ENCODE results near the gene PTPRK. TPM values are rescaled to one million over a fixed set of nuclear protein-coding genes. Genes with fewer than 3 reads are reported as not detected.

Gene PTPRK
- total RNA-seq (2013; cell fraction: nucleolus; rRNA removed): 4.9 and 5.0 TPM in 2 replicates
- total RNA-seq (2014; rRNA removed) (0.44 and 0.62 TPM in 2 replicates), total RNA-seq (2014; rRNA removed; fragmentation: Illumina TruSeq; extraction: Trizol) (1.0 and 1.4 TPM in 2 replicates), total RNA-seq (2021) (0.85 and 1.0 TPM in 2 replicates), polyA plus RNA-seq (2011; rRNA removed) (1.4 and 1.9 TPM in 2 replicates), polyA plus RNA-seq (2014; fragmentation: Illumina TruSeq; extraction: Trizol) (0.54 and 1.5 TPM in 2 replicates), polyA plus RNA-seq (2014; fragmentation: Nextera tagmentation; extraction: Ambion mirVana) (under 1 TPM; 0.24 to 0.40 TPM), polyA plus RNA-seq (2014; rRNA removed) (0.56 and 0.95 TPM in 2 replicates), polyA plus RNA-seq (2016; fragmentation: Nextera tagmentation; extraction: Ambion mirVana) (under 1 TPM; 0.23 to 0.50 TPM), polyA minus RNA-seq (2011; rRNA and poly(A)+ RNA removed) (6.4 and 6.9 TPM in 2 replicates), Bru-seq, nascent RNA (percentile 39 among the genes with signal in this experiment), BruChase-seq, experiment 1, labeled RNA remaining after a 6-hour chase (percentile 32 among the genes with signal in this experiment), BruChase-seq, experiment 2, labeled RNA remaining after a 2-hour chase (percentile 32 among the genes with signal in this experiment)
- 0.12 TPM for polyA plus RNA-seq (2011; ENCODE audit: low read depth)
- polyA plus RNA-seq (2011; cell fraction: cytosol; rRNA removed): 1.7 and 1.9 TPM in 2 replicates
- 1.7 and 2.1 TPM in 2 replicates for polyA plus RNA-seq (2011; cell fraction: nucleus; rRNA removed)
- polyA plus RNA-seq (2012): 0.13 and 0.28 TPM in 2 replicates
- polyA minus RNA-seq (2011; cell fraction: cytosol; rRNA and poly(A)+ RNA removed): 1.4 and 3.5 TPM in 2 replicates
- 11.1 and 15.6 TPM in 2 replicates for polyA minus RNA-seq (2011; cell fraction: nucleus; rRNA and poly(A)+ RNA removed)
- long read RNA-seq, experiment 1, partial matches to known transcripts: 0 of 2 reads
- long read RNA-seq, experiment 1, other reads (novel, unspliced or antisense): 1 of 2 reads
- long read RNA-seq, experiment 2, partial matches to known transcripts: 12 of 33 reads
- long read RNA-seq, experiment 2, other reads (novel, unspliced or antisense): 16 of 33 reads

DNA sequence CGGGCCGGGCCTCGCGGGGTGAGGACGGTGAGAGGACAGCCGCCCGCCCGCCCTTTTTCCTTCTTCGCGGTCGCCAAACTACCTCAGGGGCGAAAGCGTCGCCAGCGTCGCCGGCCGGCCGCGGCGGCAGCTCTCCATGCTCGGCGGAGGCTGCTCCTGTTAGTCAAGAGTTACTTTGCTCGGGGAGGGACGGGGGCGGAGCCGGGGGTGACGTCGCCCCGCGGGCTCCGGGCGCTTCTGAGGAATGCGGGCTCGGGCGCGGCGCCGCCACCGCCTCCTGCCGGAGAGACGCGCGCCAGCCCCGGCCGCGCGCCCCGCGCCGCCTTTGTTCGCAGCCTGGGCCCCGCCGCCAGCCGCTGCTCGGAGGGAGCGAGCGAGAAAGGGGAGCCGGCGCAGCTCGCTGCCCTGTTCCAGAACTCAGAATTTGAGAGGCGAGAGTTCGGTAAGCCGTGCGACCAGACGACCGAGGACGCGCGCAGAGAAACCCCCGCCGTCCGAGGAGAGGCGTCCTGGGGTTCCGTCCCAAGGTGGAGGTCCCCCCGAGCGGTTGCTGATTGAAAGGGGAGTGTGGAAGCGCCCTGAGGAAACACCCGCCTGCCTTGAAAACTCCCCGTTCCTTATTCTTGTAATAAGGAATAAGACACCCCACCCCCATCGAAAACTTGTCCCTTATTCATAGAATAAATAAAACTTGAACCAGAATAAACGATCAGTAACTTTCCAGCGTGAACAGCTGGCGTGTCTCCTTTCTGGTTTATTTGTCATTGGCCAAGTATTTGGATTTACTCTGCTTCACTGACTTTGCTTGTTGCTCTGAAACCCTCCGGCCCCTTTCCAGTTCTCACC is at the start of gene PTPRK:
Gene PTPRK (minus strand): TSS at position 164 of the 846 bp plus-strand sequence. CDS start 241 bp downstream, outside the sequence.
- WGBS (ENCODE audit: insufficient coverage, insufficient replicate concordance, low lambda C conversion rate, missing lambda C conversion rate): 1% methylated on average over 26 of the region's 85 CpGs
- H3K27ac ChIP-seq (ENCODE audit: control insufficient read depth, insufficient read depth): no peak within 1 kb of the TSS
- H3K79me2 ChIP-seq (ENCODE audit: control insufficient read depth, insufficient read depth, low read length): no peaks in the 10 kb centered on the region
- H3K4me1 ChIP-seq (ENCODE audit: control insufficient read depth, insufficient read depth, low read length): peaks cover 5% of the 10 kb centered on the region
- SMC1A ChIA-PET (ENCODE audit: uncharacterized antibody, unreplicated experiment): no interaction called here
- BruUV-seq (replicated peaks): no TSS peak
- peak within 1 kb of the TSS; percentile 93 for H3K4me2 ChIP-seq (ENCODE audit: control insufficient read depth, insufficient read depth)
- FAIRE-seq: no peak
- peak; percentile 90 for ATAC-seq
- peak within 1 kb of the TSS; percentile 45 for H2AFZ ChIP-seq (ENCODE audit: control insufficient read depth, low read depth, low read length)
- RAD21 ChIA-PET (ENCODE audit: unreplicated experiment): interaction anchor here (0.8 kb wide), 1 partner anchor 665 kb away, joined by 4 read pairs; no protein-coding TSS in a partner anchor
- DNase-seq (ENCODE audit: low read depth, low spot score): no peak
- intact Hi-C loops (cut with micrococcal nuclease; ENCODE audit: unreplicated experiment): no loop called here
- H3K9ac ChIP-seq (ENCODE audit: control insufficient read depth, insufficient read depth, low read length): no peak within 1 kb of the TSS
- peaks cover 11 to 29% of the 10 kb centered on the region in 2 experiments for H3K27me3 ChIP-seq (replicated peaks in 1 of 2; ENCODE audit: control insufficient read depth in 2 of 2, insufficient read depth in 2 of 2, low read length in 1 of 2)
- H3K9me3 ChIP-seq (replicated peaks; ENCODE audit: control insufficient read depth, insufficient read depth, low read length): no peaks in the 10 kb centered on the region
- TF ChIP-seq TAF1 (IDR thresholded peaks at IDR 0.05; ENCODE audit: borderline replicate concordance, low read depth, low read length) (no peak), ATF7 (IDR thresholded peaks at IDR 0.05; ENCODE audit: low read depth) (no peak), EZH2 (IDR thresholded peaks at IDR 0.05; ENCODE audit: borderline replicate concordance, control insufficient read depth, low read depth, low read length) (0 out of 2 replicates have a peak, but pooled peaks have one; percentile 57), IKZF1 (conservative IDR thresholded peaks at IDR 0.05) (peak; percentile 45)
- TF ChIP-seq, protein P1, sequence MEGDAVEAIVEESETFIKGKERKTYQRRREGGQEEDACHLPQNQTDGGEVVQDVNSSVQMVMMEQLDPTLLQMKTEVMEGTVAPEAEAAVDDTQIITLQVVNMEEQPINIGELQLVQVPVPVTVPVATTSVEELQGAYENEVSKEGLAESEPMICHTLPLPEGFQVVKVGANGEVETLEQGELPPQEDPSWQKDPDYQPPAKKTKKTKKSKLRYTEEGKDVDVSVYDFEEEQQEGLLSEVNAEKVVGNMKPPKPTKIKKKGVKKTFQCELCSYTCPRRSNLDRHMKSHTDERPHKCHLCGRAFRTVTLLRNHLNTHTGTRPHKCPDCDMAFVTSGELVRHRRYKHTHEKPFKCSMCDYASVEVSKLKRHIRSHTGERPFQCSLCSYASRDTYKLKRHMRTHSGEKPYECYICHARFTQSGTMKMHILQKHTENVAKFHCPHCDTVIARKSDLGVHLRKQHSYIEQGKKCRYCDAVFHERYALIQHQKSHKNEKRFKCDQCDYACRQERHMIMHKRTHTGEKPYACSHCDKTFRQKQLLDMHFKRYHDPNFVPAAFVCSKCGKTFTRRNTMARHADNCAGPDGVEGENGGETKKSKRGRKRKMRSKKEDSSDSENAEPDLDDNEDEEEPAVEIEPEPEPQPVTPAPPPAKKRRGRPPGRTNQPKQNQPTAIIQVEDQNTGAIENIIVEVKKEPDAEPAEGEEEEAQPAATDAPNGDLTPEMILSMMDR (IDR thresholded peaks at IDR 0.05 in 2 of 3, conservative IDR thresholded peaks at IDR 0.05 in 1 of 3; ENCODE audit: control insufficient read depth in 2 of 3, extremely low read depth in 1 of 3, insufficient read depth in 1 of 3, low read depth in 3 of 3, low read length in 3 of 3): peak in 2 of 3 experiments; percentile 11 to 29; a peak in 2 of 6 replicates
- CTCF ChIA-PET: interaction anchor here (1.2 kb wide), 1 partner anchor 9 kb away, joined by 3 read pairs; no protein-coding TSS in a partner anchor
- POLR2A ChIA-PET: no interaction called here
- H4K20me1 ChIP-seq (ENCODE audit: control insufficient read depth, insufficient read depth): no peaks in the 10 kb centered on the region
- in situ Hi-C loops (cut with MboI): no loop called here
- H3K36me3 ChIP-seq (ENCODE audit: control insufficient read depth in 2 of 2, insufficient read depth in 2 of 2, low read length in 1 of 2): no peaks in the 10 kb centered on the region
- H3K4me3 ChIP-seq: peak within 1 kb of the TSS; percentile 50

Data from GM12878 (cell line).